Mucosa of stomach (tissue), 1 donor: ENCODE results near the gene DNAJC30.

Experiments
- H3K27me3 ChIP-seq: one replicate; pipeline ENCODE4 v1.7.0; 2013; ENCODE audit warnings: mild to moderate bottlenecking, low read length; ENCODE audit not compliant: control insufficient read depth, insufficient read depth
- H3K36me3 ChIP-seq: one replicate; pipeline ENCODE4 v1.7.0; 2013; ENCODE audit warnings: low read length; ENCODE audit not compliant: control insufficient read depth, insufficient read depth
- H3K4me1 ChIP-seq: one replicate; pipeline ENCODE4 v1.7.0; 2013; ENCODE audit warnings: mild to moderate bottlenecking, low read length; ENCODE audit not compliant: control insufficient read depth, insufficient read depth
- H3K4me3 ChIP-seq: one replicate; pipeline ENCODE4 v1.7.0; 2013; ENCODE audit warnings: low read length
- H3K9ac ChIP-seq: one replicate; pipeline ENCODE4 v1.7.0; 2013; ENCODE audit warnings: mild to moderate bottlenecking, low read length, moderate library complexity
- H3K9me3 ChIP-seq: one replicate; pipeline ENCODE4 v1.7.0; 2013; ENCODE audit warnings: mild to moderate bottlenecking, low read length, moderate library complexity; ENCODE audit not compliant: control insufficient read depth
- donor health status: Pancreatic carcinoma.

DNAJC30 gene

GRCh38 chr7:73635428-73636200, 47.6 kb downstream of the DNAJC30 start:
- H3K9ac ChIP-seq, result no peak overlapping the region
- no peak overlapping the region for H3K4me3 ChIP-seq
- H3K27me3 ChIP-seq, result no peaks in the 10 kb centered on the region
- peaks cover 3% of the 10 kb centered on the region for H3K4me1 ChIP-seq
- H3K36me3 ChIP-seq, result no peaks in the 10 kb centered on the region
- H3K9me3 ChIP-seq, result no peaks in the 10 kb centered on the region

- Histone ChIP-seq H3K9me3 (no peaks in the 10 kb centered on the region), H3K9ac (no peak overlapping the region), H3K4me3 (no peak overlapping the region), H3K36me3 (no peaks in the 10 kb centered on the region), H3K27me3 (peaks cover under 1% of the 10 kb centered on the region), H3K4me1 (peaks cover 3% of the 10 kb centered on the region)
Measured at GRCh38 chr7:73633844-73634243, 49.4 kb downstream of the DNAJC30 start.

GRCh38 chr7:73633323-73633722, 49.9 kb downstream of the DNAJC30 start:
- no peak overlapping the region for H3K9ac ChIP-seq
- no peaks in the 10 kb centered on the region for H3K36me3 ChIP-seq
- H3K4me1 ChIP-seq, result peaks cover 3% of the 10 kb centered on the region
- peaks cover 6% of the 10 kb centered on the region for H3K27me3 ChIP-seq
- no peaks in the 10 kb centered on the region for H3K9me3 ChIP-seq
- H3K4me3 ChIP-seq, result no peak overlapping the region

GRCh38 chr7:73631558-73631957, 51.7 kb downstream of the DNAJC30 start:
- H3K9me3 ChIP-seq, result no peaks in the 10 kb centered on the region
- H3K4me3 ChIP-seq, result no peak overlapping the region
- peaks cover 3% of the 10 kb centered on the region for H3K4me1 ChIP-seq
- H3K9ac ChIP-seq, result no peak overlapping the region
- no peaks in the 10 kb centered on the region for H3K36me3 ChIP-seq
- H3K27me3 ChIP-seq, result peaks cover 19% of the 10 kb centered on the region
